Epithelial cell of proximal tubule (primary cell): ENCODE data around the gene RAPGEF1. TPM values are rescaled to one million over a fixed set of nuclear protein-coding genes. Genes with fewer than 3 reads are reported as not detected.

ENCODE experiments used
- DNase-seq: peaks from one replicate; pipeline ENCODE4 v3.0.0-alpha.2; 2011; ENCODE audit warnings: low read depth
- H3K4me3 ChIP-seq: 2 replicates; pipeline ENCODE4 v1.5.1; 2011; ENCODE audit warnings: low read depth, mild to moderate bottlenecking, low read length
- CTCF ChIP-seq: conservative IDR thresholded peaks from 2 replicates; pipeline ENCODE4 v1.5.1; 2012; ENCODE audit warnings: low read depth, mild to moderate bottlenecking, low read length
- total RNA-seq: library from RNA; depleted of rRNA; stranded (reverse); fragments of >200 nt; gene quantifications from 2 replicates; pipeline ENCODE4 v1.2.3, GENCODE V29; 2015

Gene RAPGEF1
- total RNA-seq, 1 donor from 2014 or later = 34.8 TPM

DNA sequence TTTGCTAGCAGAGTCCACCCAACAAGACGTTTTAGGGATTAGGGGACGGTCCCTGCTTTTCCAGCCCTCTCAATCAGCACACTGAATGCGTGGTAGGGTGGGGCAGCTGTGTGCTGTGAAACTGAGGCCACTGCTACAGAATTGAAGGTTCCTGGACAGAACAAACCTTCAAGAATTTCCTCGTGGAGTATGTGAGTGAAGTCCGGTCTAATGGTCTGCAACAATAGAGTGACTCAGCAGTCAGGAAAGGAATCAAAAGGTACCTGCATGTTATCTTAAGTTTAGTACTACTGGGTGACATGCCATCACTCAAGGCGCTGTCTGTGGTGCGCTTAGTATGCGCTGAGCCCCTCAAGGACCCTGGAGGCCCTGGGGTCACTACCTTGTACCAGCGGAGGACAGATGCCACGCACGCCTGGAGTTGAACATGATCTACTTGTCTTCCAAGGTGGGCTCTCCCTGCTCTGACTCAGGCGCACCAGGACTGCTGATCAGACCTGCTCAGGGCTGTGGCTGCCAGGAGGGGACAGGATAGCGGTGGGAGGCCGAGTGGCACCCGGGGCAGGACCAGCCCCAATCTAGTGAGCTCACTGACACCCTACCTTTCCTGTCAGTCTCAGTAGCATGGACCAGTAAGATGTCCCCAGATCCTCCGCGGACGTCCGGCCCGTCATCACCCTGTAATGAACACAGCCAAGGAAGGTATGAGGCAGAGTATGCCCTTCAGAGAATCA is 144.0 kb downstream of the RAPGEF1 start:
- TF ChIP-seq CTCF = no peak
- H3K4me3 ChIP-seq = no peak overlapping the region
- no peak for DNase-seq

DNA sequence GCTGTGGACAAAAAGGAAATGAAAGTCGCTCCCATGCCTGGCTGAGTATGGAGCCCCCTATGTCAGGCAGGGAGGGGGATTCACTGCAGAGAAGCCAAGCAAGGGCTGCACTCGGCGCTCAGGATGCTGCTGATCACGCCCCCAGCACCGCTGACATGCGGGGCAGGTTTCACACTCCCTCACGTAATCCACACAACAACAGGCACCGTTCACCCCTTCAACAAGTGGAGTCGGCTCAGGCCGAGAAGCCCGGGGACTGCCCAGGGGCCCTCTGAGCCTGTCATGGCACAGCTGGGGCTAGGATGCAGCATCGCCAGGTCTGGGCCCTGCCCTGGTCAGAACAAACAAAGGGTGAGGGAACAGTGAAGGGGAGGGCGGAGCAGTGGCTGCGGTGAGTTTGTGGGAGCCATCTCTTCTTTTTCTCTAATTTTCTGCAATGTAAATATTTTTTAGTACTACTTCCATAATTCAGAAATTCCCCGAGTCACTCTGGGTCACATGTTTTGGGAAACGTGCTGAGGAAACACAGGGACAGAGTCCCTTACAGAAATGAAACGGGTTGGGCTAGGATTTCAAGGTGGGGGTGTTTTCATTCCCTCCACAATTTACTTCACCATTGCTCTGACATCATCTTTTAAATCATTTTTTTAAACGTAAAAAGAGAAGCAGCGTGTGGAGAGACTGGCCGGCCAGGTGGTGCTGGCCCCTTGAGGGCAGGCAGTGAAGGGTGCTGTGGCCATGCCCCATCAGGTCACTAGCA is 144.8 kb downstream of the RAPGEF1 start:
- TF ChIP-seq CTCF = no peak
- H3K4me3 ChIP-seq = no peak overlapping the region
- no peak for DNase-seq

DNA sequence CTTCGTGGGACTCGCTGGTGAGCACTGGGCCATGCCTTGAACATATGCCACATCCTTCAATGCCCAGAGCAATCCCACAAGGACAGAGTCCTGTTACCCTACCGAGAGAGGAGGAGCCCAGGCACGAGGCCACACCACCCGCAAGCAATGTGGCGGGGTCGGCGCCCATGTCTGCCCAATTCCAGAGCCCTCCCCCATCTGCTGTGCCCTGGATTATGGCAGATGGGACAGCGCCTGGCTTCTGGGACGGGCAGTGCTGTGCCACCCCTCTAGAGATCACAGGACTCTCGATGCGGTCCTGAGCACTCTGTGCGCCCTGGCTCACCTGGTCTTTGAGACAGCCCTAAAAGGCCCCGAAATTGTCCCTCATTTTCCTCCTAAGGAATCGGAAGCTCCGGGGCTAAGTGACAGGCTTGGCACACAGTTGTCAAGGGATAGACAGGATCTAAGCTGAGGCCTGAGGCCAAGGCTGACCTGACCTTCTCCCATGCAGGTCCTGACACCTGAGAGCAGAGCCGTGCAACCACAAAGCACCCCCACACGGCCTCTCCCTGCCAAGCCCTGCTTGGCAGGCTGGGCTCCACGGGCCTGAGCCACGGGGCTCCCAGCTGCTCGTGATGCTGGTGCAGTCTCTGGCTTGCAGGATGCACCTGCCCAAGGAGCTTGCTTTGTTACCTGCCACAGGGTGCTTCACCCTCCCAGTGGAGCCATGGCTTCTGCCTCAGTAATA is 145.8 kb downstream of the RAPGEF1 start:
- H3K4me3 ChIP-seq = no peak overlapping the region
- TF ChIP-seq CTCF = no peak
- DNase-seq = no peak

DNA sequence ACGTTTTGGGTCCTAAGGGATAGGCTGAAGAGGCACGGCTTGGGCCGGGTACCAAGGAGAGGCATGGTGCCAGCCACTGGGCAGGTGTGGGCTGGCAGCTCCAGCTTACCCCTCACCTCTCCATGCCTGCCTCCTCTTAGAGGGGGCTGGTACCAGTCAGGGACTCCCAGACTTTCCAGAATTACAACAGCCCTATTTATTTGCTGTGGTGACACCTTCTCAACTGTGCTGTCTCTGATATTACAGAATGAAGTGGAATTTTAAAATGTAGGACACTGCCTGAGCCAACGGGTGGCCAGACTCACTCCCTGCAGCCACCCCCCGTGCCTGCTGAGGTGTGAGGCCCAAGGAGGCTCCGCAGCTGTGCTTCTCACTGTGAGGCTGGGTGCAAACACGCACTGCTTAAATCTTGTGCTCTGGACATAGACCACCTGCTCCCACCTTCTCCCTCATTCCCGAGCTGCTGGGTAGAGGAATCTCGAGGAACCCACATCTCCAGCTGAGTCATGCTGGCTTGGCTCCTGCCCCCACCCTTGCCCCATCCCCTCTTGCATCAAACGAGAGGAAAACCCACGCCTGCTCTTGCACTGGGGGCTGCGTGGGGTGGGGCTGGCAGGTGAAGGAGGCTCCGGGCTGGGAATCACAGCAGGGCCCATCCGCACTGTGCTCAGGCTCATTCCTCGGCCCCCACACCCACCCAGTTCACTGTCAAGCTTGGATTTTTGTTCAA is 146.6 kb downstream of the RAPGEF1 start:
- H3K4me3 ChIP-seq = no peak overlapping the region
- no peak for TF ChIP-seq CTCF
- no peak for DNase-seq

- DNase-seq = no peak
- no peak overlapping the region for H3K4me3 ChIP-seq
- no peak for TF ChIP-seq CTCF
Measured at GRCh38 chr9:131591845-131592208, 148.0 kb downstream of the RAPGEF1 start.

DNA sequence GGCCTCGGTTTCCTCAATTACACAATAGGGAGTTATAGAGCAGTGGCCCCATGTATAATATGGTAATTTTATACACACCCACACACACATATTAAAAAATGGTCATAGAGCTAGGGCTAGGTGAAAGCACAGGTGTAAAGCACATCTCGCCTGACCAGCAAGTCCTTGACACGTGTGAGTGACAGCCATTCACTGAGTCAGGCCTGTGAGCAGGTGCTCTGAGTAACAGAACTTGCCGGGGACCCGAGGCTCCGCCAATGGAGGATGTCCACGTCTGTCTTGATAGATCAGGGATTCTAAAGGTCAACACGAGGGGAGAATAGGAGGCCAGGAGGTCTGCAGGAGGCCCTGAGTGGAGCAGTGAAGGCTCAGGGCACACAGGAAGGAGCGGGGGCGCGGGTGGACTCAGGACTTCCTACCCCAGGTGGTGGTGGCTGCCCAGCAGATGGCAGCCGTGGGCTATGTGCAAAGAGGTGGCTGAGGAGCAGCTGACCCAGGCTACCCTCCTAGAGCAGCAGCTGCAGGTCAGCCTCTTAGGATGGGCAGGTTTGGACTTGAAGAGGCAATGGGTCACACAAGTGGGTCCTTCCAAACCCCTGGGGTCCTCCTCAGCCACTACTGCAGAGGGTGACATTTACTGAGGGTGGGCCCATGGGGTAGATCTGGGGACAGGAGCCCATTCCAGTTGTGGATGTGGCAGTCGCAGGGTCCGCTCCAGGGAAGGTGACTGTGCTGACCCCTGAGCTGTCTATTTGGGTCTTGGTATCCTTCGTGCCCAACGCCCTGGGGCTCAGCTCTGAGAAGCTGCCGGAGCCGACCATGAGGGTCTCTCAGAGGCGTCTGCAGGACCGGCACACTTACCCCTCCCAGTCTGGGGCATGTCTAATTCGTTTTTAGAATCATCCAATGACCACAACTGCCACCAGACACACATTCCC is 148.7 kb downstream of the RAPGEF1 start:
- no peak overlapping the region for H3K4me3 ChIP-seq
- TF ChIP-seq CTCF = peak; percentile 91
- no peak for DNase-seq
